GM12872 (cell line): ENCODE measurements around the gene CCNJL.

ENCODE experiments used
- CTCF ChIP-seq: IDR thresholded peaks from 3 replicates; pipeline ENCODE4 v1.5.1; 2011; ENCODE audit warnings: low read depth, mild to moderate bottlenecking, low read length, moderate library complexity; ENCODE audit not compliant: insufficient read depth

CCNJL gene

GRCh38 chr5:160311491-160312133 is 752 bp downstream of the CCNJL start:
- TF ChIP-seq CTCF, result no peak

- no peak for TF ChIP-seq CTCF
Measured at GRCh38 chr5:160310552-160311295, 1.6 kb downstream of the CCNJL start.

- no peak for TF ChIP-seq CTCF
Measured at GRCh38 chr5:160310140-160310539, 2.2 kb downstream of the CCNJL start.

GRCh38 chr5:160306696-160307095 is 5.7 kb downstream of the CCNJL start:
- TF ChIP-seq CTCF, result no peak

- TF ChIP-seq CTCF, result no peak
Measured at GRCh38 chr5:160305319-160305718, 7.0 kb downstream of the CCNJL start.

GRCh38 chr5:160303690-160304089 is 8.7 kb downstream of the CCNJL start:
- TF ChIP-seq CTCF, result no peak

- TF ChIP-seq CTCF, result no peak
Measured at GRCh38 chr5:160298189-160298588, 14.2 kb downstream of the CCNJL start.
